Measurements from ENCODE around the gene MYBPH. TPM values are rescaled to one million over a fixed set of nuclear protein-coding genes. Genes with fewer than 3 reads are reported as not detected.

Gene MYBPH
- total and polyA plus RNA-seq, 2 of the 13 experiments (the other 11 are each of a cell fraction or from before 2014, with no cell fraction given) = not detected

GRCh38 chr1:203170625-203171330 is 4.8 kb downstream of the MYBPH start:
- 0% methylated on average over 2 of the region's 8 CpGs for WGBS (ENCODE audit: low lambda C conversion rate)
- H3K36me3 ChIP-seq (replicated peaks in 1 of 2; ENCODE audit: control insufficient read depth in 1 of 2, insufficient read depth in 2 of 2, low read length in 2 of 2) = no peaks in the 10 kb centered on the region
- no peak for FAIRE-seq
- no peak overlapping the region for H3K4me3 ChIP-seq (replicated peaks in 1 of 3; ENCODE audit: insufficient read depth in 1 of 3, low read depth in 2 of 3, low read length in 3 of 3)
- intact Hi-C loops (cut with micrococcal nuclease; ENCODE audit: unreplicated experiment) = no loop called here
- no peak overlapping the region for H2AFZ ChIP-seq (ENCODE audit: low read length)
- H3K4me1 ChIP-seq (ENCODE audit: insufficient read depth, low read length) = no peaks in the 10 kb centered on the region
- ChIA-PET CTCF (ENCODE audit: low intra/inter-chr PET ratio, low total read pairs) (no interaction called here), POLR2A (no interaction called here)
- in situ Hi-C loops (cut with HindIII; ENCODE audit: extremely low pct_ligation_motif_present, low pct_unique_long_range_greater_than_20kb) = loop anchor here (5.0 kb wide), 1 partner anchor 53 kb away; no protein-coding TSS in a partner anchor
- no peak overlapping the region for H3K27ac ChIP-seq (ENCODE audit: extremely low read length, insufficient read depth, low read length)
- no peaks in the 10 kb centered on the region for H3K79me2 ChIP-seq (ENCODE audit: insufficient read depth, low read length)
- H4K20me1 ChIP-seq (ENCODE audit: insufficient read depth, low read length) = 0 out of 2 replicates have a peak, but pooled peaks cover 4% of the 10 kb centered on the region
- no peaks in the 10 kb centered on the region for H3K9me3 ChIP-seq (ENCODE audit: low read length)
- peaks cover 2 to 13% of the 10 kb centered on the region in 2 experiments; a peak in 3 of 5 replicates for H3K27me3 ChIP-seq (ENCODE audit: control insufficient read depth in 1 of 2, insufficient read depth in 2 of 2, low read length in 2 of 2)
- H3K4me2 ChIP-seq (ENCODE audit: low read depth, low read length) = no peak overlapping the region
- no peak for TF ChIP-seq ZNF652 (CRISPR knock-in tag; IDR thresholded peaks at IDR 0.05; ENCODE audit: borderline replicate concordance, low read depth)
- ATAC-seq = no peak
- BruUV-seq (replicated peaks) = no TSS peak
- H3K9ac ChIP-seq (ENCODE audit: insufficient read depth, low read depth, low read length) = no peak overlapping the region
- no peak for DNase-seq (ENCODE audit: low spot score)

GRCh38 chr1:203169770-203170520 is 5.7 kb downstream of the MYBPH start:
- in situ Hi-C loops (cut with HindIII; ENCODE audit: extremely low pct_ligation_motif_present, low pct_unique_long_range_greater_than_20kb) = loop anchor here (5.0 kb wide), 2 partner anchors 47 to 53 kb away; no protein-coding TSS in a partner anchor
- ChIA-PET POLR2A (no interaction called here), CTCF (ENCODE audit: low intra/inter-chr PET ratio, low total read pairs) (no interaction called here)
- Histone ChIP-seq H3K9me3 (ENCODE audit: low read length) (no peaks in the 10 kb centered on the region), H3K4me2 (ENCODE audit: low read depth, low read length) (no peak overlapping the region), H2AFZ (ENCODE audit: low read length) (no peak overlapping the region), H4K20me1 (ENCODE audit: insufficient read depth, low read length) (0 out of 2 replicates have a peak, but pooled peaks cover 4% of the 10 kb centered on the region), H3K36me3 (replicated peaks in 1 of 2; ENCODE audit: control insufficient read depth in 1 of 2, insufficient read depth in 2 of 2, low read length in 2 of 2) (no peaks in the 10 kb centered on the region), H3K4me3 (replicated peaks in 1 of 3; ENCODE audit: insufficient read depth in 1 of 3, low read depth in 2 of 3, low read length in 3 of 3) (no peak overlapping the region), H3K27me3 (ENCODE audit: control insufficient read depth in 1 of 2, insufficient read depth in 2 of 2, low read length in 2 of 2) (peaks cover 2 to 13% of the 10 kb centered on the region in 2 experiments; a peak in 3 of 5 replicates), H3K79me2 (ENCODE audit: insufficient read depth, low read length) (no peaks in the 10 kb centered on the region), H3K27ac (ENCODE audit: extremely low read length, insufficient read depth, low read length) (no peak overlapping the region), H3K9ac (ENCODE audit: insufficient read depth, low read depth, low read length) (no peak overlapping the region), H3K4me1 (ENCODE audit: insufficient read depth, low read length) (no peaks in the 10 kb centered on the region)
- no TSS peak for BruUV-seq (replicated peaks)
- intact Hi-C loops (cut with micrococcal nuclease; ENCODE audit: unreplicated experiment) = no loop called here
- TF ChIP-seq SOX5 (CRISPR knock-in tag; IDR thresholded peaks at IDR 0.05; ENCODE audit: borderline replicate concordance) (no peak), PHF5A (CRISPR knock-in tag; IDR thresholded peaks at IDR 0.05; ENCODE audit: low read depth, unreplicated experiment) (no peak), ZKSCAN8 (CRISPR knock-in tag; IDR thresholded peaks at IDR 0.05; ENCODE audit: borderline replicate concordance) (no peak), RFXAP (CRISPR knock-in tag; IDR thresholded peaks at IDR 0.05; ENCODE audit: borderline replicate concordance) (no peak), RERE (CRISPR knock-in tag; IDR thresholded peaks at IDR 0.05; ENCODE audit: low read depth) (no peak), ZNF792 (CRISPR knock-in tag; IDR thresholded peaks at IDR 0.05) (no peak), ZNF34 (CRISPR knock-in tag; IDR thresholded peaks at IDR 0.05; ENCODE audit: borderline replicate concordance) (no peak)
- FAIRE-seq (no peak), ATAC-seq (no peak), DNase-seq (ENCODE audit: low spot score) (no peak)
- 40% methylated on average over 15 of the region's 21 CpGs for WGBS (ENCODE audit: low lambda C conversion rate)

Data from HepG2 (cell line).